NCI-H1930 (cell line): ENCODE results near the gene IRX6.

Experiments used
- DNase-seq, 2 experiments: peaks; one replicate each; lab custom pipeline; 2025; lab: John Stamatoyannopoulos, UW

The IRX6 gene

DNA sequence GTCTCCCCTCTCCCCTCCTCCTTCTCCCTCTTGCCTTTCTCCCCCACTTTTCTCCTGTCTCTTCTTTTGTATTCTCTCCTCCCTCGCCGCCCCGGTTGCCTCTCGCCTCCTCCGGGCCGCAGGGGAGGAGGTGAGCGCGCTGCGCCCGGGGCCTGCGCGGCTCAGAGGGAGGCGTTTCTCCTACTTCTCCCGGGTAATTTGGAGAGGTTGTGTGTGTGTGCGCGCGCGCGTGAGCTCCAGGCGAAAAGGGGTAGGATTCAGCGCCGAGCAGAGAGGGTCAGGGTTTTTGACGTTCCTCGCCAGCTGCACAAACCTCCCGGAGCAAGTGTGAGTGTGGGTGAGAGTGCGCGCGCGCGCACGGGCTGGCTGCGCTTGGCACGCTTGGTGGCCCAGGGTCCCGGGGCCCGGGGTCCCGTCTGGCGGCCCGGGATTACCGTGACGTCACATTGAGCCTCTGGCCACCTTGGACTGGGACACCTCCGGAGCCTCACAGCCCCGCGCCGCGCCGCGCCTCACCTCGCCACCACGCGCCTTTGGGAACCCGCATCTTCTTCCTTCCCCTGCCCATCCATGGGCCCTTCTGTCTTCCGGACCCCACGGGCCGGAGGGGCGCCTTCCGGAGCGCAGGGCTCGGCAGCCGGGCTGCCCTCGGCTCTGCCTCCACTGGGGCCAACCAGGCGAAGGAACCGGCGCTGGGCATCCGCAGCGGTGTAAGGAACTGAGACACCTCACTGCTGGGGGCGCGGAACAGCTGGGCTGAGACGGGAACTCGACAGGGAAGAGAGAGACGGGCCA, 479 bp downstream of the IRX6 start:
- no peak for DNase-seq

DNA sequence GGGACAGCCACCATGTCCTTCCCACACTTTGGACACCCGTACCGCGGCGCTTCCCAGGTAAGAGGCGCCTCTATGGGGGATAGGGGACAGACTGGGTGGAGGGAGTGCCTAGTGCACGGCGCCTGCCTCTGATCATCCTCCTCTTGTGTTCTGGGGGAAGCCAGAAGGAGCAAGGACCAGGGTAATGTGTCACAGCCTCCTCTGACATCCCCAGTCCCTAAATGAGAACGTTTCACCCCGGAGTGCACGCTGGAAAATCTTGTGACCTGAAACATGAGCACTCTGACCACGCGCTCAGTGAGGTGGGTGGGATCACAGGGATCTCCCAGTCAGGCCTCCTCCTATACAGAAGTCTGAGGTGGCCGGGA, 1.1 kb downstream of the IRX6 start:
- no peak for DNase-seq

DNA sequence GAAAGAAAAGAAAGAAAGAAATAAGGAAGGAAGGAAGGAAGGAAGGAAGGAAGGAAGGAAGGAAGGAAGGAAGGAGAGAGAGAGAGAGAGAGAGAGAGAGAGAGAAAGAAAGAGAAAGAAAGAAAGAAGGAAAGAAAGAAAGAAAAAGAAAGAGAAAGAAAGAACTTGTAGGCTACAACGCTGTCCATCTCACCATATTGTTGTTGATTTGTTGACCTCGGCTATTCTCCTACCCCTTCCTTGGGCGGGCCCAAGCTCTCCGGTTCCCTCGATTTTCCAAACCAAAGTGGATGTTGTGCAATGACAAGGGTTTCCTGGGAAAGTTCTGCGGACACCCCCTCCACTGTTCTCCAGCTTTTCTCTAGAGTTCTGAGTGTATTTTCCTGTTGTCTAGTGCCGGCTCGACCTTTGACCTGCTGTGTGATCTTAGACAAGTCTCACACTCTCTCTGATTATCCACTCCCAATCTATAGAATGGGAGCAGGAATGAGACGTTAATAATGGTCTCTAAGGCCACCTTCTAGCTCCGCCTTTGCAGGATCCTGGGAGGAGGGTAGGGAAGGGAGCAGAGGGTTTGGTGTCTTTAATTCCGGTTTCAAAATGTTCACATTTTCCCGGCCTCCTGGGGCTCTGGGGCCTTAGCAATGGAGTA, 1.6 kb downstream of the IRX6 start:
- no peak for DNase-seq

DNA sequence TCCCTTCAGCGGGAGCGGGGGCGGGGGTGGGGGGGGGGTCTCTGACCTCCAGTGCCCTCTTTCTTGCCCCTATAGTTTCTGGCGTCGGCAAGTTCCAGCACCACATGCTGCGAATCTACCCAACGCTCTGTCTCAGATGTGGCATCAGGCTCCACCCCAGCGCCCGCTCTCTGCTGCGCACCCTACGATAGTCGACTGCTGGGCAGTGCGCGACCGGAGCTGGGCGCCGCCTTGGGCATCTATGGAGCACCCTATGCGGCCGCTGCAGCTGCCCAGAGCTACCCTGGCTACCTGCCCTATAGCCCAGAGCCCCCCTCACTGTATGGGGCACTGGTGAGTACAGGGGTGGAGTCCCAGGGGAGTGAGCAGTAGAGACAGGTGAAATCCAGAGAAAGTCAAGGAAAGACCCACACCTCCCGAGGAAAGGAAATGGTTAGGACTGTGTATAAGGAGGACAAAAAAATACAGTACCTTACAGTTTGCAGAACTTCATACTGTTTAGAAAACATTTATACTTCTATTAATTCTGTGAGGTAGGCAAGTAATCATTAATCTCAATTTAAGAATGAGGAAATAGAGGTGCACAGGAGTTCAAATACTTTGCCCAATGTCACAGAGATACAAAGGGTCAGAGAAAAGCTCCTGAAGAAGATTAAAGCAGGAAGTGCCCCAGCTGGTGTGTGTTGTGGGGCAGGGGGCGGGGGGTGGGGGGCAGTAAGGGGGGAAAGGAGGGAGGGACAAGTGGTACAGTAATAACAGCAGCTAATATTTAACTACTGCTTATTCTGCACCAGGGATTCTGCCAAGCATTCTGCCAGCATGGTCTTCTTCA, 2.5 kb downstream of the IRX6 start:
- no peak for DNase-seq

DNA sequence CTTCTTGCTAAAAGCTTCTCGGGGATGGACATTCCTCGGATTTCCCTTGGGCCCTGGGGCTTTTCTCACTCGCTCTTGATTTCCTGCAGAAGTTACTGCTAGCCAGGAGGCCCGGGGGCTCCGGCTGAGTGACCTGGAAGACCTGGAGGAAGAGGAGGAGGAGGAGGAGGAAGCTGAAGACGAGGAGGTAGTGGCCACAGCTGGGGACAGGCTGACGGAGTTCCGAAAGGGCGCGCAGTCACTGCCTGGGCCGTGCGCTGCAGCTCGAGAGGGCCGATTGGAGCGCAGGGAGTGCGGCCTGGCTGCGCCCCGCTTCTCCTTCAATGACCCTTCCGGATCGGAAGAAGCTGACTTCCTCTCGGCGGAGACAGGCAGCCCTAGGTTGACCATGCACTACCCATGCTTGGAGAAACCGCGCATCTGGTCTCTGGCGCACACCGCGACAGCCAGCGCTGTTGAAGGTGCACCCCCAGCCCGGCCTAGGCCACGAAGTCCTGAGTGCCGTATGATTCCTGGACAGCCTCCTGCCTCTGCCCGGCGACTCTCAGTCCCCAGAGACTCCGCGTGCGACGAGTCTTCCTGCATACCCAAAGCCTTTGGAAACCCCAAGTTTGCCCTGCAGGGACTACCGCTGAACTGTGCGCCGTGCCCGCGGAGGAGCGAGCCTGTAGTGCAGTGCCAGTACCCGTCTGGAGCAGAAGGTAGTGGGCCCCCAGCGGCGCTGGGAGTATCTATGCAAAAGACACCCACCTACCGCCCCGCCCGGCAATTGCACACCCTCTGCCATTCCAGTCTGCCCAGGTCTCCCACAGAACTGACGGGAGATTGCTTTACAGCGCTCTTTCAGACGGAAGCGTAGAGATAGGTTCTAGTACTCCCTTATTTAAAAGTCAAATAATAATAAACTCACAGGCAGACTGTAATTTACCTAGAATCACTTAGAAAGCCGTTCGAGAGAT, 4.9 kb downstream of the IRX6 start:
- DNase-seq, result no peak

DNA sequence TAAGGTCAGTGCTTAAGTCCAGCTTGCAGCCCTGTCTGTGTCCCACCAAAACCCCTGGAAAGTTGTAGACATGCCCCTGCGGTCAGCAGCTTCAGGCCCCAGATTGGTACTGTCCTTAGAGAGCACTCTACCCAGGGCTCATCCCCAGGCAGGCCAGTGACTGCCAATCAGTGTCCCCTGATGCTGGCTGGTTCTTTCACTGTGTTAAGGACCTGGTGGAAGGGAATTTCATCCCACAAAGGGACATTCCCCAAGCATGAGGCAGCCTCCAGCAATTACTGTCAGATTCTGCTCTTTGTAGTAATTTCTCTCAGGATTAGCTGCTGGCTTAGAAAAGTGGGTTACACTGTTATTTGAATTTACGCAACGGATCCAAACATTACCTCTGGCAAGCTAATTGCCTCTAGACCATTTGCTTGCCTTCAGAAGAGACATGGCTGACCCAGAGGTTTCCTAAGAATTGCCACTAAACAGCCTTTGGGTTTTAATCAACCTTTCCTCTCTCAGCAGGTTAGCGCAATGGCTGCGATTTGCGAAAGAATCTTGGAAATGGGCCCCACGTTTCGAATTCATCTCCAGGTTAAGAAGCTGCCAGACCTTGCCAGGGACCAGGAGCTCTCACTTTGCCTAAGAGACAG, 5.9 kb downstream of the IRX6 start:
- no peak for DNase-seq

DNA sequence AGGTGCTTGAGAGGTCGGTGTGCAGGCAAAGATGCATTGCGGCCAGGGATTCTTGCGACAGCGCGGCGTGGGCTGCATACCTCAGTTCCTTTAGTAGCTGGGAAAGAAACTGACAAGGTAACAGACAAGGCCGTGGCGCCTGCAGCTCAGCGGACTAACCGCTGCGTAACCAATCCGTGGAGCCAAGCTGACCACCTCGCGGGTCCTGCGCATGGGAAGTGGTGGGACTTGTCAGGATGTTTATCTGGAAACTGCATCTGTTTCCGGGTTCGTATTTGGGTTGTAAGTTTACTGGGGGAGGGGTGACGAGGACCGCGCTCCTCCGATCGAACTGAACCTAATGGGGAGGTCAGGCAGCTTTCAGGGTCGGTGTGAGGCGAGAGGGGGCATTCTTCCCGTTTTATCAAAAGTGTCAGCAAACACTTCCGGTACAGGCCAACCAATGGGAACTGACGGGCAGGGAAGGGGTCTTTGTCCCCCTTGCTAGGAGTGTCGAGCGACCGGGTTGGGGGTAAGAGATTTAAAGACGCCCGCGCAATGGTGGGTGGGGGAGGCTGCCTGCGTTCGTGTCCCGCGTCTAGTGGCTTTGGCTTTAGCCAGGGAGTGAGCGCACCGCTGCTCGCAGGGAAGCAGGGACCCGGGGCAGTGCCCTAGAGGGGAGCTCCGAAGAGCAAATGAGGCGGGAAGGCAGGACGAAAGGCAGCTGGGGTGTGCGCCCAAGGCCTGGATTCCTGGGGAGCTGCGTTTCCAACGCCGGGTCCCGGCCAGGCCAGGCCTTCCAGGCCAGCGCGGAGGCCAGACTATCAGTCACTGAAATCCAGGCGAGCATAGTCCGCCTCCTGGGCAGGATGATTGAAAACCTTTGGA, 7.0 kb downstream of the IRX6 start:
- no peak for DNase-seq

DNA sequence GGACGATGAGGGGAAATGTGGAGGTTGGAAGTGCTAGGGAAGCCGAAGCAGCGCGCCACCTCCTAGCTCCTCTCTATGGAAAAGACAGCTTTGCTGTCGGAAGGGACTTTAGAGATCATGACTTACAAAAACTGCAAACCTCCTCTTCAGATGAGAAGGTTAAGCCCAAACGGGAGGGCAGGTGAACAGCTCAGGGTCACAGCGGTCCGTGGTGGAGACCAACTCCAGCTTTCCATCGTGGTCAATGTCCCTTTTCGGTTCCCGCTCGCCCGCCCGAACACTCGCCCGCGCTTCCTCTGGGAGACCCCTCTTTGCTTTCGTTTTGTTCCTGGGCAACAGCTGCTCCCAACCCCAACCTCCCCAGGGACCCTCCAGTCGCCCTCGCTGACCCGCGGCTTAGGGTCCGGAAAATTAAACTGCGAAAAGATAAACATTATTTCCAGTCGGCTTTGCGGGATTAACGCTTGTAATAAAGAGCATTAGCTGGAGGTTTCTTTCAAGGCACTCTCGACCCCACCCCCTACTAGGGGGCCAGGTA, 7.7 kb downstream of the IRX6 start:
- no peak for DNase-seq

DNA sequence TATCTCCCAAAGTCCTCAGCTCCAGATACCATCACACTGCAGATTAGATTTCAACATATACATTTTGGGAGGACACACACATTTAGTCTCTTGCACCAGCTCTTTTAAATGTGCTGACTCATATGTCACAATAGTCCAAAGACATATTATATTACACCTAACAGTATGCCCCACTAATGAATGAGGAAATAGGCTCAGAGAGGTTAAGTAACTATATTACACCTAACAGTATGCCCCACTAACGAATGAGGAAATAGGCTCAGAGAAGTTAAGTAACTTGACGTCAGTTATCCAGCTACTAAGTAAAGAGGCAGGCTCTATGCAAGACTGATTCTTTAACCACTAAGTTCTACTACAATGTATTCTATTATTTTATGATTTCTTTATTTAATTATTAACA, 9.7 kb downstream of the IRX6 start:
- no peak for DNase-seq

DNA sequence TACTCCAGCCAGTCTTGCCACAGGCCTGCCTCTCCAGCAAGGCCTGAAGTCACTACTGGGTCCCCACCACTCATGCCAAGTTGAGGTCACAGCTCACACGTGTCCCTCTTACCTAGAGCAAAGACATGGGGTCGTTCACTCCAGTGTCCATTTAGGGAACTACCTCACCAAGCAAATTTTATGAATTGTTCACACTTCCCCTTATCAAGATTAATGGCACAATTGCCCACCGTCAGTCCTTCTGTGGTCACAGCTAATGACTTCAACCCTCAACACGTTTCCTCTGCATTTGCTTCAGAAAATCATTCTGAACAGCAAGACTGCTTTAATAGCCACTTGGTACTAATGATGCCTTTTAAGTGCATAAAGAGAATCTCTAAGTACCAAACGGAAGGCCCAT, 14.6 kb downstream of the IRX6 start:
- DNase-seq, result no peak

DNA sequence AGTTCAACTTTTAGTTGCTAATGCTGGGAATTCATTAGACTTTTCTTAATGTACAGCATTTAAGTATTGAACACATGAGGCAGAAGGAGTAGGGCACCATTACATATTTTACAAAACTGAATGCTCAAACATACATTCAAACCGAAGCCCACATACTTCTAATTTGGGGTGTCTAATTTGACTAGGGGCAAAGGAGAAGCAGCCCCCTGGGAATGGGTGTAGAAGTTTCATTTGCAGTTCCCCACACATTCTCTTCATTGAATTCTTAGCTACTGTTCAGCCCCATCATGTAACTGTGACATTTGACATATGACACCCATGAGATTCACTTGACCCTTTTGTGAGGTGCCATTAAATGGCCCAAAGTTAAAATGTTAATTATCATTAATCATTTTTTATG, 16.4 kb downstream of the IRX6 start:
- no peak for DNase-seq

DNA sequence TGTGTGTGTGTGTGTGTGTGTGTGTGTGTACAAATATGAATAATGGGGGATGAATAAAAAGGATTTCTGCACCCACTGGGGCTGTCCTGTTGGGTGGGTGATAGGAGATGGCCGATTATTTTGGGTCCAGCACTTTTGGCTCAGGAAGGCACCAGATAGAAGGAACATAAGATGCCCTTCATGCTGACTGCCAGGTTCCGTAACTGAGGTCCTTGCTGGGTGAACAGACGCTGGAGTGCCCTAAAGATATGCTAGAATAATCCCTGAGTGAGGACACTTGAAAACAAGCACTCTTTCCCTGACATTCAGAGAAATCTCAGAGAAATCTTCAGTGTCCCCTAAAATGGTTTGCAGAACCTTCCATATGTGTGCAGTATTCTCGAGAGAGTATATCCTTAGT, 17.7 kb downstream of the IRX6 start:
- DNase-seq, result no peak

DNA sequence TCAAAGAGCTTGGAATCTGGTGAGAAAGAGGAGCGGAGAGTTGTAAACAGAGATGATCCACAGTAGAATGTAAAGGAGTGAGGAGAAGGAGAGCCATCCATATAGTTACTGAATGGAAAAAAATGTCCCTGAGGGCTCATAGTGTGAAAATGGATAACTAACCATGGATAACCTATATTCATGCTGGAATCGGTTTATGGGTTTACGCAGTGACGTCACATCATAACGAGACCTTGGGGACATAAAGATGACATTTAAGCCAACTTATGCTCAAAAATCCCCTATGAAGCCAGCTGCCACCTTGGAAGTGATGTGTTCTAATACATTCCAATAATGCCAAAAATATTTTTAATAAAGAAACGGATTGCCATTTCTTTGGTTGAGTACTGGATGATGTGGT, 22.5 kb downstream of the IRX6 start:
- no peak for DNase-seq

DNA sequence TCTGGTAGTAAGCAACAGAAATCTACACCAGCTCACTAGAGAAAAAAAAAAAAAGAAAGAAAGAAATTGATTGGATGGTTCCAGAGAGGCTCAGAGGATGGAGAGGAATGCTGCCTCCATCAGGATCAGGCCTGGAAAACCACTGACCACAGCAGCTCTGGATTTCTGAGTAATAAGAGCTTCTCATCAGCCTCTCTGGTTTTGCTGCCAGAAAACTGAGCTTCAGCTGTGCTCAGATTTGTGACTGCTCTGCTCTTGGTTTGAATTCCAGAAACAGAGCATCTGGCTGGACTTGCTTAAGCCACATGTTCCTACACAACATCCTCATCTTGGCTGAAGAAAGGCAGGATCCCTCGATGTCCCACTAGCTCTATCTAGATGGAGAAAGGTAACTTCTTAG, 25.9 kb downstream of the IRX6 start:
- DNase-seq, result no peak

DNA sequence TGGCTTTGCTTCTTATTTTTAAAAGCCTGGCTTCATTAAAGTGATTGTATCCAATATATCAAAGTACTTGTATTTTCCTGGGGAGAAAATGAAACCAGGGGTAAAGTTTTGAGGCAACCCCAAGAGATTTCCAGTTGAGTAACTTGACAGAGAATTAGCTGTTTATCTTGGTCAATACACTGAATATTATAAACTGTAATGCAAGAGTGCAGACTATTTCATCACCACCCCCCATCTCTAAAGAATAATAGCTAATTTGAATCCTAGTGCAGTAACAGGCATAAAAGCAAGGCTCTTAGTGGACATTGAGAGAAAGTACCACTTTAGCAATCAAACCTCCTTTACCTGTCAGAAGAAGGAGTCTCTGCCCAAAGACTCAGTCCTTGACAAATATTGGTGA, 27.0 kb downstream of the IRX6 start:
- no peak for DNase-seq

DNA sequence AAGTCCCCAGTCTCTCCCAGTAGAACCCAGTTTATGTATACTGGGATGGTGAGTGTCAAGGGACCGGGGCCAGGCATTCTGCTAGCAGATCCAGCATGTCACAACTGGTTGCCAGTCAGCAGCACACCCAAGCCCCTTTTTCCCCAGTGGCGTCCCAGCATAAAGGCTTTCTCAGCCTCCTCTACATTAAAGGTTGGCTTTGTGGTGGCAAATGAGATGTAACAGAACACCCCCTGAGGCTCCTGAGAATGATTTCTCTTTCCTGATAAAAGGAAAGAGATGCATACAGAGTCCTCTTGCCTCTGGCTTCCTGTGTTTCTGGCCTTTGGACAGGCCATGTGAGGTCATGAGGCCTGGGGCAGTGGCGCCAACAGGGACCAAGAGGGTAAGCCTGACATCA, 27.9 kb downstream of the IRX6 start:
- no peak for DNase-seq

DNA sequence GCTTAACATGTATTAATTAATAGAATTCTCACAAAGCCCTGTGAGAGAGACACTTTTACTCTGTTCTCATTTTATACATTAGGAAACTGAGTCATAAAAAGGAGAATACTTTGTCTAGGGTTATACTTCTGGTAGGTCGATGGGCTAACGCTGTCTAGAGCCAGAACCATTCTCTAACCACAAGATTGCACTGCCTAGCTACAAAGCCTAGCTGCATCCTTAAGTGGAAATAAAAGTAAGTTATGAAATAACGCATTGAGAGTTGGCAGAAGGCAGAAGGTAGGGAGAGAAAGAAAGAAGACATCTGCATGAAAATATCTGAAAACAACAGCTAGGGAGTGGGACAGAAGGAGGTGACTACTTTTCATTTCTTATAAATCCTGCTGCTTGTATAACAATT, 33.2 kb downstream of the IRX6 start:
- no peak for DNase-seq

DNA sequence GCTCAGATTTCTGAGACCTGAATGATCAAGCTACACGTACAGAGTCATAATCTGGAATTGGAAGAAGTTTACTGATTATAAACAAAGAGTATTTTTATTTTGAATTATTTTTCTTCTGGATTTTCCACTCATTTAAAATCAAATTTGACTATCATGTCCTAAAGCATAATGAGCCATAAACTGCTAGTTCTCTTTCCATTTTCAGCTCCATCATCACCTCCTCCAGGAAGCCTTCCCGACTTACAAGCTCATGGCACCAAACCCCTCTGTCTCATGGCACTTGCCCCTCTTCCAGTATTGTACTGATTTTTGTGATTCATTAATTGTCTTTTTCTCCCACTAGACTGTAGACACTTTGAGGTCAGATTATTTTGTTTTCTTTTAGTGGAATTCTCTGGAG, 35.9 kb downstream of the IRX6 start:
- no peak for DNase-seq

DNA sequence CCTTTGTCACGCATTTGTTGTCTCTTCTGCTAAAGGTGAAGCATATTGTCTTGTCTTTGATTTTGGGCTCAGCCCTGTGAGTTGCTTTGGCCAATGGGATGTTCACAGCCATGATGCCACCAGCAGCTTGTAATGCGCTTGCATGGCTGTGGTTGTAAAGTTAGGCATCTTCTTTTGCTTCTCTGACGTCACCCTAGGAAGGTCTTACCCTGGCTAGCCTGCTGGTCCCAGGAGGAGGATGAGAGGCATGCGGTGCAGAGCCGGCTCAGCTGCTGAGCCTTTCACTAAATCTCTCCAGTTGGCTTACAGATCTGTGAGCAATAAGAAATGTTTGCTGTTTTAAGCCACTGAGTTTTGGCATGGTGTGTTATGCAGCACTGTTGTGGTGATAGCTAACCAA, 40.8 kb downstream of the IRX6 start:
- DNase-seq, result no peak

DNA sequence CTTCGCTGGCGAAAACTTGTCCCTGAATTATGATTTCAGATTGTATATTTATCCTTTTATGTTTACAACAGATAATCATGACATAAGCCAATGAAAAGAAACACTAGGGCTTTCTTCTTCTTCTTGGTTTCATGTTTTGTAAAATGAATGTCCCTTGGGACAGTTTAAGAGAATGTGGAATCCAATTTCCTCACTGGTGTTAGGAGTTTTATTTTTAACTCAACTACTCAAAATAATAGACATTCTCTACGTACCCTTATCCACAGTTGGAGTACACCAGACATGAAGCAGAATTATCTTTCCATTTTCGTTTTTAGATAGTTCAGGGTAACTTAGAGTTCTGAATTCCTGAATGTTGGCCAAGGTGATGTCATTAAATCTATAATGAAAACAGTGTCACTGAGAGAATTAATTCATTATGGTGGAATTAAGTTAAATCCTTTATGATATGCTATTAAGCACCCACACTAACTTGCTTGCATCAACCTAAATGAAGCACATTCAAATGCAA, 43.4 kb downstream of the IRX6 start:
- no peak for DNase-seq
